GM20000 (cell line): ENCODE data around the gene HMOX1.

Experiments used
- DNase-seq: peaks from one replicate; pipeline ENCODE4 v3.0.0; 2012; ENCODE audit warnings: low spot score
- CTCF ChIP-seq: IDR thresholded peaks from 2 replicates; pipeline ENCODE4 v1.5.1; 2012; ENCODE audit warnings: mild to moderate bottlenecking, control low read depth; ENCODE audit errors: extremely low read depth, missing control alignments

The HMOX1 gene

GRCh38 chr22:35347462-35347861 is 33.4 kb upstream of the HMOX1 start:
- TF ChIP-seq CTCF = no peak
- DNase-seq = no peak

- no peak for DNase-seq
- TF ChIP-seq CTCF = no peak
Measured at GRCh38 chr22:35348026-35348590, 32.8 kb upstream of the HMOX1 start.

GRCh38 chr22:35348703-35349102 is 32.2 kb upstream of the HMOX1 start:
- TF ChIP-seq CTCF = no peak

GRCh38 chr22:35349368-35349703 is 31.6 kb upstream of the HMOX1 start:
- DNase-seq = no peak
- no peak for TF ChIP-seq CTCF

More at GRCh38 chr22:35348703-35349102, 32.2 kb upstream of the HMOX1 start:
- DNase-seq = no peak

GRCh38 chr22:35349704-35350538 is 31.0 kb upstream of the HMOX1 start:
- TF ChIP-seq CTCF = no peak
- no peak for DNase-seq

GRCh38 chr22:35350539-35351503 is 30.1 kb upstream of the HMOX1 start:
- TF ChIP-seq CTCF = peak; percentile 73
- DNase-seq = peak; percentile 93
